Measurements from ENCODE around the gene RAC2.

Gene RAC2

GRCh38 chr22:37260901-37261336 lies 16.9 kb upstream of the RAC2 start:
- Histone ChIP-seq H3K27me3 (ENCODE audit: control insufficient read depth, insufficient read depth, low read length) (peaks cover 63% of the 10 kb centered on the region), H3K4me1 (ENCODE audit: control insufficient read depth, insufficient read depth, low read length) (no peaks in the 10 kb centered on the region), H3K4me2 (ENCODE audit: low read length) (peak overlapping the region; percentile 40), H3K4me3 (ENCODE audit: low read length) (no peak overlapping the region), H3K9me3 (replicated peaks; ENCODE audit: low read length) (peaks cover 13% of the 10 kb centered on the region), H3K9ac (ENCODE audit: low read depth, low read length) (no peak overlapping the region), H3K36me3 (ENCODE audit: insufficient read depth, low read length) (no peaks in the 10 kb centered on the region)

- Histone ChIP-seq H3K9ac (ENCODE audit: low read depth, low read length) (no peak overlapping the region), H3K27me3 (ENCODE audit: control insufficient read depth, insufficient read depth, low read length) (peaks cover 67% of the 10 kb centered on the region), H3K4me3 (ENCODE audit: low read length) (no peak overlapping the region), H3K4me1 (ENCODE audit: control insufficient read depth, insufficient read depth, low read length) (no peaks in the 10 kb centered on the region), H3K4me2 (ENCODE audit: low read length) (peak overlapping the region; percentile 40), H3K9me3 (replicated peaks; ENCODE audit: low read length) (peaks cover 13% of the 10 kb centered on the region), H3K36me3 (ENCODE audit: insufficient read depth, low read length) (no peaks in the 10 kb centered on the region)
Measured at GRCh38 chr22:37260155-37260795, 16.2 kb upstream of the RAC2 start.

- Histone ChIP-seq H3K9me3 (replicated peaks; ENCODE audit: low read length) (peaks cover 11% of the 10 kb centered on the region), H3K4me1 (ENCODE audit: control insufficient read depth, insufficient read depth, low read length) (peaks cover 5% of the 10 kb centered on the region), H3K27me3 (ENCODE audit: control insufficient read depth, insufficient read depth, low read length) (peaks cover 64% of the 10 kb centered on the region), H3K9ac (ENCODE audit: low read depth, low read length) (no peak overlapping the region), H3K4me3 (ENCODE audit: low read length) (no peak overlapping the region), H3K4me2 (ENCODE audit: low read length) (peak overlapping the region; percentile 57), H3K36me3 (ENCODE audit: insufficient read depth, low read length) (no peaks in the 10 kb centered on the region)
Measured at GRCh38 chr22:37259540-37260029, 15.5 kb upstream of the RAC2 start.

GRCh38 chr22:37258753-37259401 lies 14.8 kb upstream of the RAC2 start:
- Histone ChIP-seq H3K9ac (ENCODE audit: low read depth, low read length) (no peak overlapping the region), H3K4me3 (ENCODE audit: low read length) (no peak overlapping the region), H3K9me3 (replicated peaks; ENCODE audit: low read length) (peaks cover 4% of the 10 kb centered on the region), H3K36me3 (ENCODE audit: insufficient read depth, low read length) (no peaks in the 10 kb centered on the region), H3K4me2 (ENCODE audit: low read length) (no peak overlapping the region), H3K4me1 (ENCODE audit: control insufficient read depth, insufficient read depth, low read length) (peaks cover 12% of the 10 kb centered on the region), H3K27me3 (ENCODE audit: control insufficient read depth, insufficient read depth, low read length) (peaks cover 63% of the 10 kb centered on the region)

GRCh38 chr22:37258005-37258752 lies 14.1 kb upstream of the RAC2 start:
- H3K4me3 ChIP-seq (ENCODE audit: low read length): no peak overlapping the region
- no peak overlapping the region for H3K9ac ChIP-seq (ENCODE audit: low read depth, low read length)
- H3K36me3 ChIP-seq (ENCODE audit: insufficient read depth, low read length): no peaks in the 10 kb centered on the region
- peaks cover 12% of the 10 kb centered on the region for H3K4me1 ChIP-seq (ENCODE audit: control insufficient read depth, insufficient read depth, low read length)
- H3K27me3 ChIP-seq (ENCODE audit: control insufficient read depth, insufficient read depth, low read length): peaks cover 62% of the 10 kb centered on the region
- H3K4me2 ChIP-seq (ENCODE audit: low read length): no peak overlapping the region
- no peaks in the 10 kb centered on the region for H3K9me3 ChIP-seq (replicated peaks; ENCODE audit: low read length)

- Histone ChIP-seq H3K9ac (ENCODE audit: low read depth, low read length) (no peak overlapping the region), H3K27me3 (ENCODE audit: control insufficient read depth, insufficient read depth, low read length) (peaks cover 65% of the 10 kb centered on the region), H3K4me2 (ENCODE audit: low read length) (no peak overlapping the region), H3K36me3 (ENCODE audit: insufficient read depth, low read length) (no peaks in the 10 kb centered on the region), H3K4me3 (ENCODE audit: low read length) (no peak overlapping the region), H3K9me3 (replicated peaks; ENCODE audit: low read length) (no peaks in the 10 kb centered on the region), H3K4me1 (ENCODE audit: control insufficient read depth, insufficient read depth, low read length) (peaks cover 12% of the 10 kb centered on the region)
Measured at GRCh38 chr22:37256075-37256726, 12.1 kb upstream of the RAC2 start.

- Histone ChIP-seq H3K36me3 (ENCODE audit: insufficient read depth, low read length) (no peaks in the 10 kb centered on the region), H3K4me3 (ENCODE audit: low read length) (no peak overlapping the region), H3K4me1 (ENCODE audit: control insufficient read depth, insufficient read depth, low read length) (peaks cover 12% of the 10 kb centered on the region), H3K4me2 (ENCODE audit: low read length) (no peak overlapping the region), H3K9ac (ENCODE audit: low read depth, low read length) (no peak overlapping the region), H3K27me3 (ENCODE audit: control insufficient read depth, insufficient read depth, low read length) (peaks cover 65% of the 10 kb centered on the region), H3K9me3 (replicated peaks; ENCODE audit: low read length) (no peaks in the 10 kb centered on the region)
Measured at GRCh38 chr22:37255558-37256006, 11.5 kb upstream of the RAC2 start.

GRCh38 chr22:37254867-37255233 lies 10.8 kb upstream of the RAC2 start:
- no peak overlapping the region for H3K4me2 ChIP-seq (ENCODE audit: low read length)
- no peak overlapping the region for H3K4me3 ChIP-seq (ENCODE audit: low read length)
- no peak overlapping the region for H3K9ac ChIP-seq (ENCODE audit: low read depth, low read length)

GRCh38 chr22:37254209-37254866 lies 10.3 kb upstream of the RAC2 start:
- Histone ChIP-seq H3K9me3 (replicated peaks; ENCODE audit: low read length) (no peaks in the 10 kb centered on the region), H3K4me1 (ENCODE audit: control insufficient read depth, insufficient read depth, low read length) (peaks cover 12% of the 10 kb centered on the region), H3K27me3 (ENCODE audit: control insufficient read depth, insufficient read depth, low read length) (peaks cover 53% of the 10 kb centered on the region), H3K4me3 (ENCODE audit: low read length) (no peak overlapping the region), H3K9ac (ENCODE audit: low read depth, low read length) (no peak overlapping the region), H3K36me3 (ENCODE audit: insufficient read depth, low read length) (no peaks in the 10 kb centered on the region), H3K4me2 (ENCODE audit: low read length) (peak overlapping the region; percentile 13)

More at GRCh38 chr22:37254867-37255233, 10.8 kb upstream of the RAC2 start:
- Histone ChIP-seq H3K9me3 (replicated peaks; ENCODE audit: low read length) (no peaks in the 10 kb centered on the region), H3K27me3 (ENCODE audit: control insufficient read depth, insufficient read depth, low read length) (peaks cover 58% of the 10 kb centered on the region), H3K36me3 (ENCODE audit: insufficient read depth, low read length) (no peaks in the 10 kb centered on the region), H3K4me1 (ENCODE audit: control insufficient read depth, insufficient read depth, low read length) (peaks cover 12% of the 10 kb centered on the region)

- Histone ChIP-seq H3K9ac (ENCODE audit: low read depth, low read length) (no peak overlapping the region), H3K4me3 (ENCODE audit: low read length) (no peak overlapping the region), H3K9me3 (replicated peaks; ENCODE audit: low read length) (no peaks in the 10 kb centered on the region), H3K4me2 (ENCODE audit: low read length) (no peak overlapping the region), H3K36me3 (ENCODE audit: insufficient read depth, low read length) (no peaks in the 10 kb centered on the region), H3K4me1 (ENCODE audit: control insufficient read depth, insufficient read depth, low read length) (peaks cover 12% of the 10 kb centered on the region), H3K27me3 (ENCODE audit: control insufficient read depth, insufficient read depth, low read length) (peaks cover 62% of the 10 kb centered on the region)
Measured at GRCh38 chr22:37253126-37253660, 9.1 kb upstream of the RAC2 start.
